Naive thymus-derived CD4-positive, alpha-beta T cell (primary cell): ENCODE results near the gene HMGCL. TPM values are rescaled to one million over a fixed set of nuclear protein-coding genes. Genes with fewer than 3 reads are reported as not detected.

Experiments used
- ATAC-seq: fragments of 150-1000 bp; cut with Tn5 transposase; 2 replicates; pipeline ENCODE4 v1.10.0; 2021; ENCODE audit warnings: mild to moderate bottlenecking, moderate library complexity
- CTCF ChIA-PET: fragments of 350-600 bp; sonication (Branson Sonifier 250); formaldehyde crosslinking; loops from one replicate; lab custom pipeline; 2021; ENCODE audit warnings: antibody characterized with exemption; lab: Charles Lee
- POLR2A ChIA-PET: fragments of 350-600 bp; sonication (Branson Sonifier 250); formaldehyde crosslinking; loops from one replicate; lab custom pipeline; 2021; ENCODE audit warnings: antibody characterized with exemption, inconsistent platforms; lab: Charles Lee
- DNase-seq, 9 donors: peaks; one replicate each; pipeline versions ENCODE4 v3.0.0 to v3.0.0-alpha.2; 2020 to 2022; ENCODE audit warnings: mixed read lengths in 1 of 9
- H3K27ac ChIP-seq: one replicate; pipeline ENCODE4 v1.7.0; 2013; ENCODE audit warnings: mild to moderate bottlenecking, low read depth, low read length, moderate library complexity
- H3K27me3 ChIP-seq, 2 donors: one replicate each; pipeline ENCODE4 v1.7.0; 2013; ENCODE audit warnings: low read length in 2 of 2, mild to moderate bottlenecking in 2 of 2, moderate library complexity in 2 of 2; ENCODE audit not compliant: control insufficient read depth in 2 of 2, insufficient read depth in 2 of 2
- H3K36me3 ChIP-seq, 3 experiments: 1 replicate in 2 of 3; 2 replicates in 1 of 3; pipeline ENCODE4 v1.7.0; 2013; ENCODE audit warnings: low read length in 3 of 3, mild to moderate bottlenecking in 3 of 3, moderate library complexity in 1 of 3; ENCODE audit not compliant: insufficient read depth in 3 of 3, control insufficient read depth in 2 of 3
- H3K4me1 ChIP-seq, 2 donors: one replicate each; pipeline ENCODE4 v1.7.0; 2013; ENCODE audit warnings: low read length in 2 of 2, mild to moderate bottlenecking in 2 of 2, moderate library complexity in 1 of 2; ENCODE audit not compliant: control insufficient read depth in 2 of 2, insufficient read depth in 2 of 2
- H3K4me3 ChIP-seq: 2 replicates; pipeline ENCODE4 v1.7.0; 2013; ENCODE audit warnings: mild to moderate bottlenecking, low read length
- H3K9me3 ChIP-seq, 3 experiments: 1 replicate in 2 of 3; 2 replicates in 1 of 3; pipeline ENCODE4 v1.7.0; 2013; ENCODE audit warnings: low read length in 3 of 3; ENCODE audit not compliant: control insufficient read depth in 2 of 3
- H3K27ac Mint-ChIP-seq, 9 donors: one replicate each; pipeline ENCODE4 v1.8.0; 2020 to 2022; ENCODE audit warnings: mixed read lengths in 9 of 9, mild to moderate bottlenecking in 8 of 9, moderate library complexity in 5 of 9, inconsistent platforms in 2 of 9
- H3K27me3 Mint-ChIP-seq, 5 donors: one replicate each; pipeline ENCODE4 v1.8.0; 2021 to 2022; ENCODE audit warnings: mixed read lengths in 5 of 5, mild to moderate bottlenecking in 1 of 5
- H3K36me3 Mint-ChIP-seq, 5 donors: one replicate each; pipeline ENCODE4 v1.8.0; 2020 to 2022; ENCODE audit warnings: mixed read lengths in 5 of 5, mild to moderate bottlenecking in 3 of 5, inconsistent platforms in 1 of 5
- H3K4me1 Mint-ChIP-seq, 7 donors: one replicate each; pipeline ENCODE4 v1.8.0; 2020 to 2022; ENCODE audit warnings: mixed read lengths in 7 of 7, mild to moderate bottlenecking in 3 of 7, inconsistent platforms in 1 of 7
- H3K4me3 Mint-ChIP-seq, 10 donors: one replicate each; pipeline ENCODE4 v1.8.0; 2020 to 2022; ENCODE audit warnings: mild to moderate bottlenecking in 10 of 10, mixed read lengths in 10 of 10, moderate library complexity in 6 of 10, inconsistent platforms in 2 of 10
- H3K9me3 Mint-ChIP-seq, 11 donors: one replicate each; pipeline ENCODE4 v1.8.0; 2020 to 2022; ENCODE audit warnings: mixed read lengths in 11 of 11, mild to moderate bottlenecking in 4 of 11, inconsistent platforms in 1 of 11, moderate library complexity in 1 of 11
- intact Hi-C, 2 donors: fragments of 100-400 bp; cut with micrococcal nuclease; formaldehyde crosslinking; loops; one replicate each; pipeline ENCODE4 v1.15.1; 2023
- polyA plus RNA-seq, 2 donors: library from polyadenylated mRNA; unstranded; fragments of 300-500 nt; fragmentation: Illumina TruSeq; gene quantifications; one replicate each; pipeline ENCODE4 v1.2.3, GENCODE V29; 2021
- total RNA-seq, 6 experiments: library from RNA in 5 of 6; stranded (reverse) in 5 of 6; gene quantifications; 1 replicate in 5 of 6; 2 replicates in 1 of 6; pipeline ENCODE4 v1.2.3 and lab custom pipeline; 2021 to 2026

HMGCL gene
- total and polyA plus RNA-seq, 7 experiments from 2014 or later: 16.2 to 38.9 (median 32.6) TPM

DNA sequence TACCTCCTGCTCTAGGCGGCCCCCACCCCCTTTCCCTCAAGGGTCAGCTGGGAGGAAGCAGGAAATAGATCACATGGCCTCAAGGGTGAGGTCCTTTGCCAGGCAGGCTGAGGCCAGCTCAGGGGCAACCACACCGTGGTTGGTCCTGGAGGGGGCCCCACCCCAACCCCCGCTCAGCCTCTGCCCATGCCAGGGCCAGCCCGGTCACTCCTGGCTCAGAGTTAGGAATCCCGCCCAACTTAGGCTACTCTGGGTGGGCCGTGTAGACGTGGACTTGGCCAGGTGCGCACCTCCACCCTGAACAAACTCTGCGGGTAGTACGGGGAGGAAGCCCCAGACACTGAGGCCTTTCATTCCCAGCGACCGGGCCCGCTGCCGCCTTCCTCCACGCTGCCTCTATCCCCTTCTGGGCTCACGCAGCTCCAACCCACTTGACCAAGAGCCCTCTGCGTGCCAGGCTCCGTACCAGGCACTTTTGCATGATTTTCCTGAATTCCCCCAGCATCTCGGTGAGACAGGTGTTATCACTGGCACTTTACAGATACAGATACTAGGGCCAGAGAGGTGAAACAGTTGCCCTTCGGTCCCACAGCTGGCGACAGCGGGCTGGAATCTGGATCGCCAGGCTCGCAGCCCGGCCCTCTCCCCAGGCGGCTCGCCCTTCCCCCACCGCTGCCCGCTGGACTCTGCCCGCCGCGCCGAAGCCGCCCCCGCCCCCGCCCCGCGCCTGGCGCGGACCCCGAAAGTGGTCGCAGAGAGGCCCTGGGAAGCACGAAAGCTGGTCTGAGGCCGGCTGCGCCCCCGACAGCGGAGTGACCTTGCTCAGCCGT, 25.4 kb downstream of the HMGCL start:
- ATAC-seq: no peak
- ChIA-PET CTCF (interaction anchor here (0.6 to 1.0 kb wide), 3 partner anchors 8 to 33 kb away, joined by 3 to 4 read pairs (median 3); partner anchors contain the start of gene LYPLA2), POLR2A (interaction anchor here (0.7 to 7.3 kb wide), 9 partner anchors 8 to 105 kb away, joined by 3 to 53 read pairs (median 11); partner anchors contain the start of genes HMGCL, LYPLA2 and PITHD1)
- H3K4me1 Mint-ChIP-seq: peaks cover 6 to 25% (median 15%) of the 10 kb centered on the region in 7 donors
- Histone ChIP-seq H3K4me3 (peak overlapping the region; percentile 84), H3K9me3 (no peaks in the 10 kb centered on the region), H3K36me3 (peaks cover 0 to 29% (median 0%) of the 10 kb centered on the region in 3 experiments), H3K4me1 (peaks cover 7 to 15% of the 10 kb centered on the region in 2 donors), H3K27me3 (no peaks in the 10 kb centered on the region), H3K27ac (peak overlapping the region; percentile 91)
- peaks cover 0 to 15% (median 0%) of the 10 kb centered on the region in 5 donors for H3K36me3 Mint-ChIP-seq
- H3K27me3 Mint-ChIP-seq: no peaks in the 10 kb centered on the region
- peak overlapping the region; percentile 79 to 94 (median 88) for H3K4me3 Mint-ChIP-seq
- peak in 1 of 9 donors; percentile 36 for DNase-seq
- H3K27ac Mint-ChIP-seq: peak overlapping the region; percentile 4 to 94 (median 89)
- no peaks in the 10 kb centered on the region for H3K9me3 Mint-ChIP-seq
- intact Hi-C loops: loop anchor here (1.0 to 2.0 kb wide), 12 partner anchors 8 to 431 kb away; partner anchors contain the start of genes ELOA (in 2 of the 2), LYPLA2 (in 2 of the 2), PITHD1 (in 2 of the 2) and PNRC2 (in 2 of the 2)

DNA sequence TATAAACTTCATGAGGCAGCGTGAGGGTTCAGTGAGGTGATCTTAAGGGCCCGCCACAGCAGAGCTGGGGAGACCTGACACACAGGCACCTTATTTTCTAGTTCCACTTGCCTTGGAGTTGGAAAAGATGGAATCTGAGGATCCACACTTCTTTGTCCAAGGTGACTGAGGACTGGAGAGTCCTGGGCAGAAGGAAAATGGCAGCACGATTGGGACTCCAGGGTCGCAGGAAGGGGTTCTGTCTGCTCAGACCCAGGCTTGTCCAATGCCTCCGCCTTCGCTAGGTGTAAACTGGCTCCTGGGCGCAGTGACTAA, 26.0 kb downstream of the HMGCL start:
- ATAC-seq: no peak

DNA sequence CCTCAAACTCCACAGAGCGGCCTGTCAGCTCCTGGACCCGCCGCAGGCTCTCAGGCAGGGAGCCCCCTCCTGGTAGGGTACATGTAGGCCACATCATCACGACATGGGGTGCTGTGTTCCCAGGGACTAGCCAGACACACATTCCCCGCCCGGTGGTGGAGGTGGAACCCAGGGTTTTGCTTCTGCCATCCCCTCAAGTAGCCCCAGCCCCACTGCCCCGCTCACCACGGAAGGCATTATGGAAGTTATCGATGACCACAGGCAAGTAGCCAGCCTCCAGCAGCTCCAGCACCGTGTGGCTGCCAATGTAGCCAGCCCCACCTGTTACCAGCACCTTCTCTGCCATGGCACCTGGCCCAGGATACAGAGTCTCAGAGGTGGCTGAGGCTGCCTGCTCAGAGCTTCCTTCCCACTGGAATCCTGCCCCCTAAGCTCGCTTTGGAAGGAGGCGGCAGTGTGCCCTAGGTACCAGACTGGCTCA, 26.5 kb downstream of the HMGCL start:
- Mint-ChIP-seq H3K27ac (peak overlapping the region in 3 of 9 donors; percentile 39 to 52 (median 41)), H3K9me3 (no peaks in the 10 kb centered on the region), H3K36me3 (peaks cover 0 to 6% (median 0%) of the 10 kb centered on the region in 5 donors), H3K4me3 (peak overlapping the region in 6 of 10 donors; percentile 38 to 92 (median 80)), H3K27me3 (no peaks in the 10 kb centered on the region), H3K4me1 (peaks cover 6 to 25% (median 15%) of the 10 kb centered on the region in 7 donors)
- Histone ChIP-seq H3K4me3 (no peak overlapping the region), H3K27ac (peak overlapping the region; percentile 43), H3K27me3 (no peaks in the 10 kb centered on the region), H3K4me1 (peaks cover 7 to 15% of the 10 kb centered on the region in 2 donors), H3K9me3 (no peaks in the 10 kb centered on the region), H3K36me3 (peaks cover 0 to 37% (median 0%) of the 10 kb centered on the region in 3 experiments)
- no peak for ATAC-seq
- POLR2A ChIA-PET: interaction anchor here (4.1 to 7.3 kb wide), 2 partner anchors 7 to 21 kb away, joined by 36 to 53 read pairs; partner anchors contain the start of genes LYPLA2 and PITHD1
- DNase-seq: no peak
- intact Hi-C loops: no loop called here
- CTCF ChIA-PET: interaction anchor here (1.0 kb wide), 1 partner anchor 118 kb away, joined by 3 read pairs; no protein-coding TSS in a partner anchor

More for the DNA sequence above, 26.0 kb downstream of the HMGCL start:
- peaks cover 7 to 15% of the 10 kb centered on the region in 2 donors for H3K4me1 ChIP-seq
- Mint-ChIP-seq H3K4me1 (peaks cover 6 to 25% (median 15%) of the 10 kb centered on the region in 7 donors), H3K9me3 (no peaks in the 10 kb centered on the region), H3K4me3 (peak overlapping the region in 9 of 10 donors; percentile 59 to 92 (median 85)), H3K27me3 (no peaks in the 10 kb centered on the region), H3K27ac (peak overlapping the region in 4 of 9 donors; percentile 55 to 92 (median 78)), H3K36me3 (peaks cover 0 to 11% (median 0%) of the 10 kb centered on the region in 5 donors)
- ChIA-PET CTCF (interaction anchor here (0.6 kb wide), 1 partner anchor 33 kb away, joined by 4 read pairs; no protein-coding TSS in a partner anchor), POLR2A (interaction anchor here (0.7 to 7.3 kb wide), 5 partner anchors 7 to 66 kb away, joined by 3 to 53 read pairs (median 36); partner anchors contain the start of genes HMGCL, LYPLA2 and PITHD1)
- H3K36me3 ChIP-seq: peaks cover 0 to 35% (median 0%) of the 10 kb centered on the region in 3 experiments
- no peaks in the 10 kb centered on the region for H3K27me3 ChIP-seq
- intact Hi-C loops: no loop called here
- DNase-seq: no peak
- peak overlapping the region; percentile 84 for H3K4me3 ChIP-seq
- H3K9me3 ChIP-seq: no peaks in the 10 kb centered on the region
- peak overlapping the region; percentile 91 for H3K27ac ChIP-seq

DNA sequence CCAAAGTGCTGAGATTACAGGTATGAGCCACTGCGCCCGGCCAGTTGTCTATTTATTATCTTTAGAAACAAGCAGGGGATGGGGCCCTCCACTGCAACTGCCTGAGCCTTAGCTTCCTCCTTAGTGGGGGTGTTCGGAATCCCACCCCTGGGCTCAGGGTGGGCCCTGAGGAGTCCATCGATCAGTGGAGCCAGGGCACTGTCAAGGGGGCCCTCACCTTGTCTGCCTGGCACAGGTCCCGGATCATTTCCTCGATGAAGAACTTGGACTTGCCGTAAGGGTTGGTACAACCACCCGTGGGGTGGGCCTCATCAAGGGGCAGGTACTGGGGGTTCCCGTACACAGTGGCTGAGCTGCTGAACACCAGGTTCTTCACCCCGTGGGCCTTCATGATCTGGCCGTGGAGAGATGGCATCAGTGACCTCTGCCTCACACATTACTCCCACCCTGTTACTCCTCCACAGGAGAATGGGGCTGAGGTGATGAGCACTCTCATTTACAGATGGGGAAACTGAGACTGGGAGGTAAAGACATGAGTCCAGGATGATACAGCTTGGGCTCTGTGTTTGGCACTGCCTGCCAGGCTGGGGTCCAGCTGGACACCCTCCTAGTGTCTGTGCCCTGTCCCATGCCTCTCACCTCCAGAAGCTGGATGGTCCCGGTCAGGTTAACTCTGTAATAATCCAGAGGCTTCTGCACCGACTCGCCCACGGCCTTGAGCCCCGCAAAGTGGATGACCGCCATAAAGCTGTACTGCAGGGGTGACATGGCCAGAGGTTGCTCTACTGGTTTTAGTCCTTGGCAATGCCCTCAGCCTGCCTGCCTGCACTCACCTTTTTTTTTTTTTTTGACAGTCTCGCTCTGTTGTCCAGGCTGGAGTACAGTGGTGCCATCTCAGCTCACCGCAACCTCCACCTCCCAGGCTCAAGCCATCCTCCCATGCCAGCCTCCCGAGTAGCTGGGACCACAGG, 27.5 kb downstream of the HMGCL start:
- CTCF ChIA-PET: interaction anchor here (1.0 kb wide), 1 partner anchor 119 kb away, joined by 3 read pairs; no protein-coding TSS in a partner anchor
- H3K36me3 ChIP-seq: peaks cover 0 to 45% (median 0%) of the 10 kb centered on the region in 3 experiments
- no peak overlapping the region for H3K4me3 ChIP-seq
- peak overlapping the region in 2 of 9 donors; percentile 22 to 72 for H3K27ac Mint-ChIP-seq
- H3K4me1 Mint-ChIP-seq: peaks cover 6 to 25% (median 15%) of the 10 kb centered on the region in 7 donors
- H3K27ac ChIP-seq: no peak overlapping the region
- ATAC-seq: no peak
- no peaks in the 10 kb centered on the region for H3K27me3 ChIP-seq
- intact Hi-C loops: no loop called here
- H3K27me3 Mint-ChIP-seq: no peaks in the 10 kb centered on the region
- peaks cover 0 to 4% (median 0%) of the 10 kb centered on the region in 5 donors for H3K36me3 Mint-ChIP-seq
- no peaks in the 10 kb centered on the region for H3K9me3 Mint-ChIP-seq
- POLR2A ChIA-PET: interaction anchor here (0.6 to 7.3 kb wide), 5 partner anchors 9 to 1835 kb away, joined by 3 to 53 read pairs (median 3); partner anchors contain the start of gene PITHD1
- H3K9me3 ChIP-seq: no peaks in the 10 kb centered on the region
- no peak overlapping the region for H3K4me3 Mint-ChIP-seq
- H3K4me1 ChIP-seq: peaks cover 7 to 15% of the 10 kb centered on the region in 2 donors
- DNase-seq: no peak

DNA sequence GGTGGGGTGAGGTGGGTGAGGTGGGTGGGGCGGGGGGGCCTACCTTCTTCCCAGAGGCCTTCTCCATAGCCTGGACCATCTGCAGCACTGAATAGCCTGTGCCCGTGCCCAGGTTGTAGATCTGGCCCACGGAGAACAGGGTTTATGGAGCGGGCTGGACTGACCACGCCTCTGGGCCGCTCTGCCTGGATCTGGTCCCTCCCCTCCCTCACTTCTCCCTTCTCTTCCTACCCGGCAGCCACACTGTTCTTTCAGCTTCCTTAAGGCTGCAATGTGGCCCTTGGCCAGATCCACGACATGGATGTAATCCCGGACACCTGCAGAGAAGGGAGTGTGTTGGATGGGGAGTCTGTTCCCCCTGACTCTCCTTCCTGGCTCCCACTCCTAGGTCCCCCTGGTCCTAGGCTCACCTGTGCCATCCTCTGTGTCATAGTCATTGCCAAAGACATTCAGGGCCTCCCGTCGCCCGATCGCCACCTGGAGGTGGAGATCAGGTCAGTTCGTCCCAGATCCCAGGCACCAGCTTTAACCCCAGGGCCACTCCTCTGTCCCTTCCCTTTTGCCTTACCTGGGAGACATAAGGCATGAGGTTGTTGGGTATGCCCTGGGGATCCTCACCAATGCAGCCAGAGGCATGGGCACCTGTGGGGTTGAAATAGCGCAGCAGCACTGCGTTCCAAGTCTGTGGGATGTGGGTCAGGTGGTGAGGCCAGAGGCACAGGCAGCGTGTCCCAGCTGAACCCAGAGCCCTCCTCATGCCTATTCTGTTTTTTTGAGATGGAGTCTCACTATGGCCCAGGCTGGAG, 28.6 kb downstream of the HMGCL start:
- no peaks in the 10 kb centered on the region for H3K9me3 ChIP-seq
- H3K36me3 Mint-ChIP-seq: peaks cover 0 to 4% (median 0%) of the 10 kb centered on the region in 5 donors
- no peaks in the 10 kb centered on the region for H3K27me3 ChIP-seq
- ATAC-seq (no peak), DNase-seq (no peak)
- H3K4me3 Mint-ChIP-seq: no peak overlapping the region
- intact Hi-C loops: no loop called here
- ChIA-PET CTCF (no interaction called here), POLR2A (interaction anchor here (1.4 to 7.3 kb wide), 2 partner anchors 13 to 19 kb away, joined by 5 to 53 read pairs; partner anchors contain the start of gene PITHD1)
- H3K4me1 Mint-ChIP-seq: peaks cover 10 to 29% (median 18%) of the 10 kb centered on the region in 7 donors
- no peak overlapping the region for H3K27ac ChIP-seq
- H3K27ac Mint-ChIP-seq: peak overlapping the region in 3 of 9 donors; percentile 43 to 72 (median 59)
- H3K4me1 ChIP-seq: peaks cover 14 to 15% of the 10 kb centered on the region in 2 donors
- peaks cover 0 to 45% (median 0%) of the 10 kb centered on the region in 3 experiments for H3K36me3 ChIP-seq
- no peaks in the 10 kb centered on the region for H3K9me3 Mint-ChIP-seq
- H3K4me3 ChIP-seq: no peak overlapping the region
- H3K27me3 Mint-ChIP-seq: no peaks in the 10 kb centered on the region
